SK-N-MC (cell line): ENCODE measurements around the gene LINC01488.

Experiments used
- FOXP2 ChIP-seq: optimal IDR thresholded peaks from 2 replicates; pipeline ENCODE3; 2011; ENCODE audit warnings: mild to moderate bottlenecking, moderate library complexity; ENCODE audit not compliant: insufficient read depth; ENCODE audit errors: extremely low read length, control extremely low read depth
- POLR2AphosphoS5 ChIP-seq: IDR thresholded peaks from 2 replicates; pipeline ENCODE4 v1.6.1; 2012; ENCODE audit warnings: mild to moderate bottlenecking, low read depth, low read length, borderline replicate concordance

DNA sequence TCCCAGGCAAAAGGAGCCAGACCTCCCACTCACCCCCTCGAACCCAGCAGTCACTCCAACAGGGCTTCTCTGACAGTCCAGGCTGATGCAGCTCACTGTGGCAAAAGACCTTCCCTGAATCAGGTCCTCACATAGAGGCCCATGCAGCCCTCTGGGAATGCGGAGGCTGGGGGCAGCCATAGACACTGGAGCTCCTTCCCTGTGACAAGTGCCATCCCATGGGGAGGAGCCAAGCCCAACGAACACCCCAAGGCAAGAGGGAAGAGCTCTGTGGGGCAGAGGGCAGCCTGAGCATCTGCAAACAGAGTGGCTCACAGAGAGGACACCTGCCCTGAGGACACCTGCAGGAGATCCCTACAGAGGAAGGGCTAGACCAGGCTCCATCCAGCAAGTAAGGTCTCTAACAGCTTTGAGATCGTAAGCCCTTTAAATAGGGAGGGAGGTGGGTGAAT lies at the start of gene LINC01488:
- TF ChIP-seq FOXP2: no peak
- TF ChIP-seq POLR2AphosphoS5: no peak
